ENCODE measurements around the gene SUN1. TPM values are rescaled to one million over a fixed set of nuclear protein-coding genes. Genes with fewer than 3 reads are reported as not detected.

The SUN1 gene
- total and polyA plus RNA-seq, 2 donors (not counting 1 experiment from before 2014, with no cell fraction given): 198 to 254 TPM

DNA sequence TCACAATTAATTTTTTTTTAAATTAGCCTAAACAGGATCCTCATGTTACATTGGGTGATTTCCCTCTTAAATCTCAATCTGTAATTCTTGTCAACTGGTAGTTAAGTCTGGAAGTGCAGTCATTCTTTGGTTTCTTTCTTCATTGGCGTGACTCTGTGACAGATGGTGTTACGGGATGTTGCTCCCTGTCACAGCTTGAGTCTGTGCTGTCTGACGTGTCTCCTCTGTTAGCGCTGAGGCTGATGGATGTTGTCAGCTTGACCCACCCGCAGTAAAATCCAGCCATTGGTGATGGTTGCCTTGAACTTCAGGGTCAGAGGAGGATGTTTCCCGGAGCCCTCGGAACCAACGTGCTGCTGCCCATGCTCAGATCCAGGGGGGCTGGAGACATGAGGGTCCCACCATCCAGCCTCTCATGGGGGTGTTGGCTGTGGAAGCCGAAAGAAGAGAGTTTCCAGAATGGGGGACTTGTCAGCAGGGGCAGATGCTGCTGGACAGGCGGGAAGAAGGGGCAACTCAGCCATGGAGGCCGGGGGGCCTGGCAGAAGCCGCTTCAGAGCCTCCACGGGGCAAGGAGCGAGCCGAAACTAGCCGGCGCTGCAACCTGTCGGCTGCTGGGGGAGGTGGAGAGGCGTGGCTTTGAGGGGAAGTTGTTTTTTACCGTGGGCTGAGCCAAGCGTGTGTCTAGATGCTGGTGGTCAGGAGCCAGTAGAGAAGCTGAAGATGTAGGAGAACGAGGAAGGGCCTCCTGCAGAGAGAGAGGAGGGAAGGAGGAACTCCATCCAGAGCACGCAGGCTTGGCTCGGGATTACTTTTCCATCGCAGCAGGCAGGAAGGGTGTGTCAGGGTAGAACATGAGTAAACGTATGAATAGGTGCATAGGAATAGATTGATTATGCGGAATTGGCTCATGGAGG, 3.5 kb downstream of the SUN1 start:
- Mint-ChIP-seq H3K4me3 (peak overlapping the region; percentile 41), H3K4me1 (peaks cover 37% of the 10 kb centered on the region), H3K27me3 (no peaks in the 10 kb centered on the region), H3K27ac (peak overlapping the region; percentile 50), H3K9me3 (ENCODE audit: insufficient read depth) (no peaks in the 10 kb centered on the region)
- intact Hi-C loops (cut with micrococcal nuclease): loop anchor here (1.0 kb wide), 1 partner anchor 49 kb away; no protein-coding TSS in a partner anchor
- TF ChIP-seq, protein P1, sequence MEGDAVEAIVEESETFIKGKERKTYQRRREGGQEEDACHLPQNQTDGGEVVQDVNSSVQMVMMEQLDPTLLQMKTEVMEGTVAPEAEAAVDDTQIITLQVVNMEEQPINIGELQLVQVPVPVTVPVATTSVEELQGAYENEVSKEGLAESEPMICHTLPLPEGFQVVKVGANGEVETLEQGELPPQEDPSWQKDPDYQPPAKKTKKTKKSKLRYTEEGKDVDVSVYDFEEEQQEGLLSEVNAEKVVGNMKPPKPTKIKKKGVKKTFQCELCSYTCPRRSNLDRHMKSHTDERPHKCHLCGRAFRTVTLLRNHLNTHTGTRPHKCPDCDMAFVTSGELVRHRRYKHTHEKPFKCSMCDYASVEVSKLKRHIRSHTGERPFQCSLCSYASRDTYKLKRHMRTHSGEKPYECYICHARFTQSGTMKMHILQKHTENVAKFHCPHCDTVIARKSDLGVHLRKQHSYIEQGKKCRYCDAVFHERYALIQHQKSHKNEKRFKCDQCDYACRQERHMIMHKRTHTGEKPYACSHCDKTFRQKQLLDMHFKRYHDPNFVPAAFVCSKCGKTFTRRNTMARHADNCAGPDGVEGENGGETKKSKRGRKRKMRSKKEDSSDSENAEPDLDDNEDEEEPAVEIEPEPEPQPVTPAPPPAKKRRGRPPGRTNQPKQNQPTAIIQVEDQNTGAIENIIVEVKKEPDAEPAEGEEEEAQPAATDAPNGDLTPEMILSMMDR (IDR thresholded peaks at IDR 0.05): no peak
- no peak for TF ChIP-seq EZH2 (IDR thresholded peaks at IDR 0.05; ENCODE audit: borderline replicate concordance, insufficient read depth, low read depth, low read length, poor library complexity, severe bottlenecking)
- Histone ChIP-seq H3K79me2 (ENCODE audit: control insufficient read depth, insufficient read depth, low read length) (peaks cover 62% of the 10 kb centered on the region), H3K36me3 (replicated peaks in 1 of 2; ENCODE audit: control extremely low read depth in 1 of 2, control insufficient read depth in 1 of 2, extremely low read depth in 1 of 2, insufficient read depth in 2 of 2, low read length in 1 of 2) (peaks cover 0 to 36% of the 10 kb centered on the region in 2 experiments), H3K9ac (ENCODE audit: low read length) (peak overlapping the region; percentile 12), H3K27me3 (replicated peaks in 1 of 4; ENCODE audit: control extremely low read depth in 1 of 4, control insufficient read depth in 3 of 4, insufficient read depth in 4 of 4, low read length in 3 of 4) (no peaks in the 10 kb centered on the region), H3K27ac (ENCODE audit: low read length in 2 of 2) (no peak overlapping the region), H3K4me1 (ENCODE audit: control insufficient read depth in 2 of 2, insufficient read depth in 2 of 2, low read length in 2 of 2) (peaks cover 23 to 24% of the 10 kb centered on the region in 2 donors), H3K4me3 (ENCODE audit: control extremely low read depth in 1 of 5, extremely low read depth in 1 of 5, insufficient read depth in 1 of 5, low read depth in 2 of 5, low read length in 4 of 5) (no peak overlapping the region), H2AFZ (ENCODE audit: insufficient read depth, low read depth, low read length, poor library complexity, severe bottlenecking) (no peak overlapping the region), H3K4me2 (replicated peaks; ENCODE audit: low read depth, low read length, poor library complexity, severe bottlenecking) (peak overlapping the region; percentile 48), H4K20me1 (ENCODE audit: control insufficient read depth, insufficient read depth, low read length, poor library complexity, severe bottlenecking) (peaks cover 66% of the 10 kb centered on the region), H3K9me3 (ENCODE audit: control extremely low read depth in 1 of 3, control insufficient read depth in 2 of 3, insufficient read depth in 1 of 3, low read length in 2 of 3) (no peaks in the 10 kb centered on the region)
- ChIA-PET CTCF (interaction anchor here (0.6 to 2.0 kb wide), 4 partner anchors 37 to 49 kb away, joined by 3 to 7 read pairs (median 3); no protein-coding TSS in a partner anchor), POLR2A (no interaction called here)
- ATAC-seq (ENCODE audit: low read depth) (peak; percentile 42), DNase-seq (no peak)
- WGBS (ENCODE audit: insufficient coverage): 80% methylated on average over 27 of the region's 27 CpGs

DNA sequence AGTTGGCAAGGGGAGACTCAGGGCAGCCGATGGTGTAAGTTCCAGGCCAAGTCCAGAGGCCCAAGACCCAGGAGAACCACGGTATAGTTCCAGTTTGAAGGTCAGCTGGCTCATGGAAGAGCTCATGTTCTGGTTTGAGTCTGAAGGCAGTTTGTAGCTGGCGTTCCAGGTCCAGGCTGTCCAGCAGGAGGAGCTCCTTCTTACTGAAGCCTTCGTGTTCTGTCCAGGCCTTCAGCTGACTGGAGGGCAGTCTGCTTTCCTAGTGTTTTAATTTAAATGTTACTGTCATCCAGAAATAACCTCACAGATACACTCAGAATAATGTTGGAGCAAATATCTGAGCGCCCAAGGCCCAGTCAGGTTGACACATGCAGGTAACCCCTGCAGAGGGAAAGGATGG, 4.2 kb downstream of the SUN1 start:
- intact Hi-C loops (cut with micrococcal nuclease): loop anchor here (1.0 kb wide), 1 partner anchor 50 kb away; no protein-coding TSS in a partner anchor

More for the DNA sequence above, 4.2 kb downstream of the SUN1 start:
- TF ChIP-seq, protein P1 (IDR thresholded peaks at IDR 0.05): no peak
- TF ChIP-seq EZH2 (IDR thresholded peaks at IDR 0.05; ENCODE audit: borderline replicate concordance, insufficient read depth, low read depth, low read length, poor library complexity, severe bottlenecking): no peak
- Mint-ChIP-seq H3K9me3 (ENCODE audit: insufficient read depth) (no peaks in the 10 kb centered on the region), H3K4me1 (peaks cover 31% of the 10 kb centered on the region), H3K27ac (no peak overlapping the region), H3K27me3 (no peaks in the 10 kb centered on the region), H3K4me3 (no peak overlapping the region)
- H3K9ac ChIP-seq (ENCODE audit: low read length): no peak overlapping the region
- no peak overlapping the region for H3K4me2 ChIP-seq (replicated peaks; ENCODE audit: low read depth, low read length, poor library complexity, severe bottlenecking)
- H3K9me3 ChIP-seq (ENCODE audit: control extremely low read depth in 1 of 3, control insufficient read depth in 2 of 3, insufficient read depth in 1 of 3, low read length in 2 of 3): no peaks in the 10 kb centered on the region
- peaks cover 16 to 17% of the 10 kb centered on the region in 2 donors for H3K4me1 ChIP-seq (ENCODE audit: control insufficient read depth in 2 of 2, insufficient read depth in 2 of 2, low read length in 2 of 2)
- H3K27ac ChIP-seq (ENCODE audit: low read length in 2 of 2): no peak overlapping the region
- ChIA-PET CTCF (interaction anchor here (0.6 to 2.0 kb wide), 4 partner anchors 37 to 50 kb away, joined by 3 to 7 read pairs (median 3); no protein-coding TSS in a partner anchor), POLR2A (no interaction called here)
- ATAC-seq (ENCODE audit: low read depth) (no peak), DNase-seq (no peak)
- 76% methylated on average over 4 of the region's 5 CpGs for WGBS (ENCODE audit: insufficient coverage)
- H3K79me2 ChIP-seq (ENCODE audit: control insufficient read depth, insufficient read depth, low read length): peaks cover 56% of the 10 kb centered on the region
- H3K36me3 ChIP-seq (replicated peaks in 1 of 2; ENCODE audit: control extremely low read depth in 1 of 2, control insufficient read depth in 1 of 2, extremely low read depth in 1 of 2, insufficient read depth in 2 of 2, low read length in 1 of 2): peaks cover 0 to 36% of the 10 kb centered on the region in 2 experiments
- H2AFZ ChIP-seq (ENCODE audit: insufficient read depth, low read depth, low read length, poor library complexity, severe bottlenecking): no peak overlapping the region
- peaks cover 64% of the 10 kb centered on the region for H4K20me1 ChIP-seq (ENCODE audit: control insufficient read depth, insufficient read depth, low read length, poor library complexity, severe bottlenecking)
- H3K27me3 ChIP-seq (replicated peaks in 1 of 4; ENCODE audit: control extremely low read depth in 1 of 4, control insufficient read depth in 3 of 4, insufficient read depth in 4 of 4, low read length in 3 of 4): no peaks in the 10 kb centered on the region
- no peak overlapping the region for H3K4me3 ChIP-seq (ENCODE audit: control extremely low read depth in 1 of 5, extremely low read depth in 1 of 5, insufficient read depth in 1 of 5, low read depth in 2 of 5, low read length in 4 of 5)
